ENCODE data around the gene B4GALNT2.

Gene B4GALNT2

DNA sequence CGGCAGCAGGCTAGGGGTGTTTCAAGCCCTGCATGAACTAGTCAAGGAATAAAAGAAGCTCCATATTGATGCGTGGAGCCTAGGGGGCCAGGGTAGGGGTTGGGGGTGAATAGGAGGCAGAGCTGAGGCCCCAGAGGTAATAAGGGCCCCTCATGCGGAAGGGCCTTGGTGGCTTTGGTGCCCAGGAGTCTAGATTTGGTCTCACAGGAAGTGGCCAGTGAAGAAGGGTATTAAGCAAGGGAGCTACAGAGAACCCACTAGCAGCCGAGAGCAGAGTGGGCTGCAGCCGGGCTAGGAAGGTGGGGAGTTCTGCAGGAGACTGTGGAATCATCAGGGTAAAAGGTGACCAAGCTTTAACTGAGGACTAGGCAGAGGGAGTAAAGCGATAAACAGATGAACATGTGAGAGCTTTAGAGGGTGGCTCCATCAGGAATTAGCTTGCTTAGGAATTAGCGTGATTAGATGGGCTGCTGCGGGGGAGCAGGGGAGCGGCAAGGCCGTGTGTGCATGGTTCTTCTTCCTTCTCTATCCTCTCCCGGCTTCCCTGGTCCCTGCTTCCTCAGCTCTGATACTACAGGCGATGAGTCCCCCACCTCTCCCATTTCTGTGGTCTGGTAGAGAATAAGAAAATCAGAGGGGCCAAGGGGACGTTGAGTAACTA is 68.0 kb downstream of the B4GALNT2 start:
- intact Hi-C loops (cut with DNase I) = no loop called here
- DNase-seq = peak in 1 of 10 donors; percentile 32

- DNase-seq = peak in 1 of 10 donors; percentile 25
Observed at GRCh38 chr17:49201481-49201927, 68.9 kb downstream of the B4GALNT2 start.

GRCh38 chr17:49203796-49204195 is 71.2 kb downstream of the B4GALNT2 start:
- intact Hi-C loops (cut with DNase I) = no loop called here
- DNase-seq = peak in 1 of 10 donors; percentile 17

More at GRCh38 chr17:49201481-49201927, 68.9 kb downstream of the B4GALNT2 start:
- intact Hi-C loops (cut with DNase I) = no loop called here

GRCh38 chr17:49204516-49204915 is 71.9 kb downstream of the B4GALNT2 start:
- DNase-seq = peak in 1 of 10 donors; percentile 4
- intact Hi-C loops (cut with DNase I) = no loop called here

DNA sequence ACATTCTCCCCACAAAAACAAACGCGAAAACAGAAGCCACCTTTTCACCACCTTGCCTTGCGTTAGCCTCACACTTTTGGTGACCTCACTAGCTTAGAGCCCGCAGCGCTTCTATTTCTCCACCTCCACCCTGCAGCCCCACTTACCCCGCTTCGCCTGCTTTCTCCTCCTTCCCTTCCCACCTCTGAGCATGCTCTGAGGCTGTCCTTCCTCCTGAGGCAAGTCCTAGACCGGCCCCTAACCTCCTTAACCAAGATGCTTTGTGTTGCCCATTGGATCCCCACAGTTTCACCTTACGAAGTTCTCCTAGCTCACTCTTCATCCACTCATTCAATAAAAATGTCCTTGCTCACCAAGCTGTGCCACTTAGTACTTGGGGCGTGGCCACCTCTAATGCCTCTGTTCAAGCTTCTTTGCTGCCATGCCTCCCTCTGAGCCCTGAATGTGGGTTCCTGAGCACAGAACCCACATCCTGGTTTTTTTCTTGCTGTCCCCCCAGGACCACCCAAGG is 76.5 kb downstream of the B4GALNT2 start:
- DNase-seq = peak in 1 of 10 donors; percentile 47
- intact Hi-C loops (cut with DNase I) = no loop called here

GRCh38 chr17:49210158-49211029 is 77.8 kb downstream of the B4GALNT2 start, which contains the start of the genes ABI3 and GNGT2:
ABI3 (plus strand) TSS chr17:49210707; CDS start chr17:49210725, 18 bp downstream.
GNGT2 (minus strand) TSS chr17:49210574; CDS start chr17:49207422, 3,152 bp downstream.
- peak in 2 of 10 donors; percentile 19 to 81 for DNase-seq
- intact Hi-C loops (cut with DNase I) = no loop called here

GRCh38 chr17:49213399-49213798 is 80.8 kb downstream of the B4GALNT2 start:
- DNase-seq = peak in 1 of 10 donors; percentile 38
- intact Hi-C loops (cut with DNase I) = no loop called here

GRCh38 chr17:49213847-49214246 is 81.3 kb downstream of the B4GALNT2 start:
- DNase-seq = no peak
- intact Hi-C loops (cut with DNase I) = no loop called here

DNA sequence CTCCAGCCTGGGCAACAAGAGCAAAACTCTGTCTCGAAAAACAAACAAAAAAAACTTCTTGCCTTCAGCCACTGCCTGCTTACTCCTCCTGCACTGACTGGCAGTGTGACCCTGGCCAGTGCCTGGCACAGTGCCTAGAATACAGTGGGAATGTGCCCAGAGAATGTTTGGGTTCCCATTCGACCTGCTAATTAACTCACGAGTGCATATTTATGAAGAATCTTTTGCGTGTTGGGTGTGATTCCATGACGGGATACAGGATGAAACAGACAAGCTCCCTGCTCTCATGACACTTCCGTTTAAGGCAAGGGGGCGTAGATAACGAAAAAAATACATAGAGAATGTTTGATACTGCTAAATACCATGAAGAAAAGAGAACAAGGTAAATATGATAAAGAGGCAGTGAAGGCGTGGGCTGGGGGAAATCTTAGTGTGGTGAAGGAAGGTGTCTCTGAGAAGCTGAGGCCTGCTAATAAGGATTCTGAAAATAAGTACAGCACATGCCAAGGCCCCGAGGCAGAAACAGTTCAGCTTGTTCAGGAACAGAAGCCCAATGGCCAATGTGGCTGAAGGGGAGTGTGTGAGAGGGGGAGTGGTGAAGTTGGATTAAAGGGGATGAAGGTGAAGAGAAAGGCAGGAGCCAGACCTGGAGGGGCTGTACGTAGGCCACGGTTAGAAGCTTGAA is 82.2 kb downstream of the B4GALNT2 start:
- DNase-seq = peak in 1 of 10 donors; percentile 44
- intact Hi-C loops (cut with DNase I) = no loop called here

- peak in 1 of 10 donors; percentile 77 for DNase-seq
- intact Hi-C loops (cut with DNase I) = no loop called here
Observed at GRCh38 chr17:49216482-49216881, 83.9 kb downstream of the B4GALNT2 start.

- intact Hi-C loops (cut with DNase I) = no loop called here
- peak in 1 of 10 donors; percentile 36 for DNase-seq
Observed at GRCh38 chr17:49216953-49217650, 84.5 kb downstream of the B4GALNT2 start.

DNA sequence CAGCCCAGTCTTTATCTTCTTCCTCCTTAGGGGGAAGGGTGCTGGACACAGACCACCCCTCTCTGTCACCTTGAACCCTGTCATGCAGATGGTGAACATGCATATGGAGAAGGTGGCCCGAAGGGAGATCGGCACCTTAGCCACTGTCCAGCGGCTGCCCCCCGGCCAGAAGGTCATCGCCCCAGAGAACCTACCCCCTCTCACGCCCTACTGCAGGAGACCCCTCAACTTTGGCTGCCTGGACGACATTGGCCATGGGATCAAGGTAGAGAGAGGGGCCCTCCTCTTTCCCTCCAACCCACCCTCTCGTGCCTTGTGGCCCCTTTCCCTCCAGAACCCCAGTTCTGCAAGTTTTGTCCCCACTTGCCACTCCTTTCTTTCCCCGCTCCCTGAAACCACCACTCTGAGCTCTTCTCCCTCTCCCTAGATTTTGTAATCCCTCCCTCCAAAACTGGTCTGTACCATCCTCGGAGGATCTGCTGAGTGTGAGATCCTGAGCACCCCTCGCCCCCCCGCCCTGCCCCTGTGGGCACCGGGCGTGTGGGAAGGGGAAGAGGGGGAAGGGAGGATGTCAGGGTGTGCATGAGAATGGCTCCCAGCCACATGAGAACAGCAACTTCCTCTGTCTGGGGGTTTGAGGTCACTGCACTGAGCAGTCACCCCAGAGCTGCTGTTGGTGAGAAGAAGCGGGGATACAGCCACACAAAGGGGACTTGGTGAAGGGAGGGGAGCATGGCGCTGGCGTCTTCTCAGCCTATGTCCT is 85.3 kb downstream of the B4GALNT2 start:
- intact Hi-C loops (cut with DNase I) = no loop called here
- peak in 1 of 10 donors; percentile 42 for DNase-seq

DNA sequence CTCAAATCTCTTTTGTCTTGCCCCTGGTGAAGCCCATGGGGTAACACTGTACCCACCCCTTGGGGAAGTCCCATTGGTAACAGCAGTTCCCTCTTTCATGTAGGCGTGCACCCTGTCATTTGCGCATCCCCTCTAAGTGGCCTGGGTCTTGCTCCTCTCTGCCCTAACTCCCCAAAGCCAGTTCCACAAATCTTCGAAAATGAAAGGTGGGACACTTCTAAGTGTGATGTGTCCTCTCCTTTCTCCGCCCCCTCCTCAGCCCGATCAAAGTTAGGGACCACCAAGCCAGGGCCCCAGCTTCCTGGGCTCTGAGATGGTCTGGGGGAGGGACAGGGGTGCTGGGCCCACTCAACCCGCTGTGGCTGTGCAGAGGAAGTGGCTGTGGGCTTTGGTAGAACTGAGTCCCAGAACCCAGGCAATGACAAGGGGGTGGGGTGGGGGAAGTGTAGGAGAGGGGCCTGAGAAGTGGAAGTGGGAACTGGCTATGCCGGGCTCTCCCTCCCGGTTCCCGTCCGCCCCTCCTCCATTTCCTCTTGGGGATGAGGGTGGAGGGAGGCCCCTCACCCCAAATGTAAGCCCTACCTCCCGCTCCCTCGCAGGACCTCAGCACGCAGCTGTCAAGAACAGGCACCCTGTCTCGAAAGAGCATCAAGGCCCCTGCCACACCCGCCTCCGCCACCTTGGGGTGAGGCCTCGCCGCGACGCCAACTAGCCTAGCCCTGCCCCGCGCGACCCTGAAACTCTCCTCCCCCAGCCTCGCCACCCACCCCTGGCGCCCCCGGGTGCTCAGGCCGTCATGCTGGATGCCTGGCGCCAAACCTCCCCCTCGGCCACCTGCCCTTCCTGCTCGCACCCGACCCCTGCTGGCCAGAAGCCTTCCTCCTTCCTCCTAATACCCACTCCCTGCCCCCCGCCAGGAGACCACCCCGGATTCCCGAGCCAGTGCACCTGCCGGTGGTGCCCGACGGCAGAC is 86.7 kb downstream of the B4GALNT2 start:
- peak in 1 of 10 donors; percentile 16 for DNase-seq
- intact Hi-C loops (cut with DNase I) = no loop called here

DNA sequence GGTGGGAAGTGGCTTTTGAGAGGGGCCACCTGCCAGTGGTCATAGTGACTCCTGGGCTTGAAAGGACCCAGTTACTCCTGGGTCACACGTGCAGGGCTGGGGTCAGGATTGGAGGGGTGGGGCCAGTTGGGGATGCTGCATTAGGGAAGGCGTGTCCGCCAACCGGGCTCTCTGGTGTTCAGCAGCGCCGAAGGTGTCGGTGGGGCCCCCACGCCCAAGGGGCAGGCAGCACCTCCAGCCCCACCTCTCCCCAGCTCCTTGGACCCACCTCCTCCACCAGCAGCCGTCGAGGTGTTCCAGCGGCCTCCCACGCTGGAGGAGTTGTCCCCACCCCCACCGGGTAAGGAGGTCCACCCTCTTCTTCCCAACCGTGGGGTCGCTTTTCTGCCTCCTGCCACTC is 87.4 kb downstream of the B4GALNT2 start:
- DNase-seq = no peak

GRCh38 chr17:49223168-49223516 is 90.6 kb downstream of the B4GALNT2 start:
- DNase-seq = no peak
- intact Hi-C loops (cut with DNase I) = loop anchor here (10.0 kb wide), 1 partner anchor 72 kb away; no protein-coding TSS in a partner anchor

More for the DNA sequence above, 87.4 kb downstream of the B4GALNT2 start:
- intact Hi-C loops (cut with DNase I) = loop anchor here (10.0 kb wide), 1 partner anchor 75 kb away; no protein-coding TSS in a partner anchor

- DNase-seq = peak in 7 of 10 donors; percentile 34 to 89 (median 69)
- intact Hi-C loops (cut with DNase I) = loop anchor here (10.0 kb wide), 1 partner anchor 71 kb away; no protein-coding TSS in a partner anchor
Observed at GRCh38 chr17:49223517-49224197, 91.1 kb downstream of the B4GALNT2 start.
